Urinary bladder (tissue), 4 donors: ENCODE data around the gene REP15. TPM values are rescaled to one million over a fixed set of nuclear protein-coding genes. Genes with fewer than 3 reads are reported as not detected.
"Not testable (repeated sequence)": the region's sequence is repeated elsewhere in the genome, so short reads cannot be mapped to it uniquely, and the experiment has no call there.

Source experiments
- DNase-seq: peaks from one replicate; pipeline ENCODE4 v3.0.0-alpha.2; 2015; ENCODE audit errors: extremely low spot score
- H3K27ac ChIP-seq: one replicate; pipeline ENCODE4 v1.5.1; 2013; ENCODE audit warnings: low read depth, mild to moderate bottlenecking, moderate library complexity
- H3K36me3 ChIP-seq: one replicate; pipeline ENCODE4 v1.6.1; 2013; ENCODE audit warnings: mild to moderate bottlenecking, moderate library complexity; ENCODE audit not compliant: insufficient read depth
- H3K4me1 ChIP-seq: one replicate; pipeline ENCODE4 v1.6.1; 2013; ENCODE audit warnings: mild to moderate bottlenecking, moderate library complexity; ENCODE audit not compliant: insufficient read depth
- H3K4me3 ChIP-seq: one replicate; pipeline ENCODE4 v1.5.1; 2013; ENCODE audit warnings: low read depth, low read length
- WGBS: extraction: QIAGEN DNeasy Blood & Tissue Kit; methylation state at CpG from one replicate; pipeline ENCODE4 v1.1.7; 2013; 5-methylcytosine and 5-hydroxymethylcytosine counted together
- polyA plus RNA-seq: library from polyadenylated mRNA; stranded (reverse); fragments of 200-250 nt; gene quantifications from one replicate; pipeline ENCODE4 v1.2.3, GENCODE V29; 2013
- total RNA-seq: library from RNA; depleted of rRNA; stranded (reverse); fragments of >200 nt; gene quantifications from one replicate; pipeline ENCODE4 v1.2.3, GENCODE V29; 2014
- donor health status: healthy with polysubstance abuse.
- donor health status: healthy.

The REP15 gene
- total and polyA plus RNA-seq, 2 donors = 0.84 to 0.95 TPM

DNA sequence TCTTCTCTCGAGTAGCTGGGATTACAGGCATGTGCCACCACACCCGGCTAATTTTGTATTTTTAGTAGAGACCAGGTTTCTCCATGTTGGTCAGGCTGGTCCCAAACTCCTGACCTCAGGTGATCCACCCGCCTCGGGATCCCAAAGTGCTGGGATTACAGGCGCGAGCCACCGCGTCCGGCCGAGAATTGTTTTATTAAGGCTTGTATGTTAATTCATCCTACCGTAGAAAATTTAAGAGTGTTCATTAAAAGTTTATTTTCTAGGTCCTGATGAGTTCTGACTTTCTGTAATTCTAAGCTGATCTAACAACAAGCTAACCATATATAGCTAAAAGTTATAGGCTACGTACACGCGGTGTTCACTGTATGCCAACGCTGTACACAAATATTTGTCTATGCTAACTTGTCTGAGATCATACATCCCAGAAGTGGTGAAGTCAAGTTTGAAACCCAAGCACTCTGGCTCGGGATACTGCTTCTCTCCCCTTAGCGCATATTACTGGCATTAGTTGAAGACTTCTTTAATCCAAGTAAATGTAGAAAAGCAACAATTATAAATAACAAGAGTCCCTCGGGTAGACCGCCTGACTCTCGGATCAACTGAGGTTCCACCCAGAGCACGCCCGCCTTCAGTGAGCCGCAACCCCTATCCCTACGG is 13.8 kb downstream of the REP15 start:
- WGBS = 12% methylated on average over 24 of the region's 24 CpGs
- H3K4me1 ChIP-seq = peaks cover 2% of the 10 kb centered on the region
- H3K4me3 ChIP-seq = peak overlapping the region; percentile 70
- H3K27ac ChIP-seq = peak overlapping the region; percentile 42
- no peaks in the 10 kb centered on the region for H3K36me3 ChIP-seq
- DNase-seq = peak; percentile 48

DNA sequence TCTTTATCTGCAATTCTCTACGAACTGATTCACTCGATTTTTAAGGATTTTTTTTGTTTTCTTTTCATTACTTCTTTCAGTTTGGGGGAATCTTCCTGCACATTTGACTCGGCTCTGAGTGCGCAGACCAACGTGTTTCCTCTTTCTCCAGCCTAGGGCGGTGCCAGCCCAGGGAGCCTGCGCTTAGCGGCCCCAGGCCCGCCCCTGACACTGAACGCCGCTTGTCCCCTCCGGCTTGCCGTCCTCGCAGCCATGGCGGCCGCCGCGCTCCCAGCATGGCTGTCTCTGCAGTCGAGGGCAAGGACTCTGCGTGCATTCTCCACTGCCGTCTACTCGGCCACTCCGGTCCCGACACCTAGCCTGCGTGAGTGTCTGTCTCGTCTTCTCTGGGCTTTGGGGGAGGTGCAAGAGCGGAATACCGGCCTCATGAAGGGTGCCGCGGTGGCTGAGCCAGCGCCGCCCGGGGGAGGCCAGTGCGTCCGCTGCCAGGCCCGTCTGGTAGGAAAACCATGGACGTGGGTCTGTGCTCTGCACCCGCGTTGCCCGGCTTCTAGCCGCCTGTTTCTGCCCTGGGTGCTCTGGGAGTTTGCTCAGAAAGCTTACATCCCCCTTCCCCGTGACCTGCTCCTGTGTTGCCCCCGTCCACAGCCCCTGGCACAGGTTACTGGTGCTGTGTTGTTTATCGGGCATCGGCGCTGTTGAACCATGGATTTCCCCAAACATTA is 14.5 kb downstream of the REP15 start, which contains the start of gene MRPS35:
Gene MRPS35 (plus strand): TSS at position 241 of the 725 bp plus-strand sequence. CDS start 12 bp downstream, at position 253.
- WGBS = under 1% methylated on average over 46 of the region's 46 CpGs
- peak within 1 kb of the TSS; percentile 42 for H3K27ac ChIP-seq
- no peaks in the 10 kb centered on the region for H3K36me3 ChIP-seq
- peak; percentile 82 for DNase-seq
- H3K4me3 ChIP-seq = peak within 1 kb of the TSS; percentile 70
- H3K4me1 ChIP-seq = peaks cover 2% of the 10 kb centered on the region

DNA sequence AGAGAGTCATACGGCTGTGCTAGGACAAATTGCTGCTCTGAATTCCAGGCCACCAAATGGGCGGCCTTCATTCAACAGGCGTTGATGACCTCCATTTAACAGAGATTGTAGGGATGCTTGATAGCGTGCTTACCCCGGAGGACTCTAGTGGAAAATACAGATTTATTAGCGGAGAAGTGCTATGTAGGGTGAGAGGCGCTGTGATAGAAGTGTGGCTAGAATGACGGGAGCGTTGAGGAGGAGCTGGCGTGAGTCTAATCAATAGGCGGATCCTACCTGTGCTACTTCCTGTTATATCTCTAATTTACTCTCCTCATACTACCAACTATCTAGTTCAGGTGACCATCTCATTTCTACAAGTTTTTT is 15.1 kb downstream of the REP15 start:
- H3K36me3 ChIP-seq = no peaks in the 10 kb centered on the region
- no peak overlapping the region for H3K27ac ChIP-seq
- no peak for DNase-seq
- WGBS = 2% methylated on average over 11 of the region's 11 CpGs
- peaks cover 2% of the 10 kb centered on the region for H3K4me1 ChIP-seq
- peak overlapping the region; percentile 70 for H3K4me3 ChIP-seq

DNA sequence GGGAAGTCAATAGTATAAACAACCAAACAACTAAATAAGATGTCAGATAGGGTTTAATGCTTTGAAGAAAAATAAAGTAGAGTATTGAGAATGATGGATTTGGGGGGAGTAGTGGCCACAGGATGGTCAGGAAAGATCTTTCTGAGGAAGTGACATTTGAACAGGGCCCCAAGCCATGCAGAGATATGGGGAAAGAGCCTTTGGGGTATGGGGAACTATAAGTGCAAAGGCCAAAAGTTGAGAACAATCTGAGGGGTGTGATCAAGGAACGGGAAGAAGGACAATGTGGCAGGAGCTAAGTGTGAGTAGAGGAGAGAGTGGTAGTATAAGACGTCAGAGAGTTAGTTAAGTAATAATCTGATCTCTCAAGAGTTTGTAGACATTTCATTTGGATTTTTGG is 15.7 kb downstream of the REP15 start:
- no peak for DNase-seq
- H3K27ac ChIP-seq = no peak overlapping the region
- H3K36me3 ChIP-seq = no peaks in the 10 kb centered on the region
- H3K4me1 ChIP-seq = peaks cover 2% of the 10 kb centered on the region
- 69% methylated on average over 2 of the region's 2 CpGs for WGBS
- H3K4me3 ChIP-seq = no peak overlapping the region

DNA sequence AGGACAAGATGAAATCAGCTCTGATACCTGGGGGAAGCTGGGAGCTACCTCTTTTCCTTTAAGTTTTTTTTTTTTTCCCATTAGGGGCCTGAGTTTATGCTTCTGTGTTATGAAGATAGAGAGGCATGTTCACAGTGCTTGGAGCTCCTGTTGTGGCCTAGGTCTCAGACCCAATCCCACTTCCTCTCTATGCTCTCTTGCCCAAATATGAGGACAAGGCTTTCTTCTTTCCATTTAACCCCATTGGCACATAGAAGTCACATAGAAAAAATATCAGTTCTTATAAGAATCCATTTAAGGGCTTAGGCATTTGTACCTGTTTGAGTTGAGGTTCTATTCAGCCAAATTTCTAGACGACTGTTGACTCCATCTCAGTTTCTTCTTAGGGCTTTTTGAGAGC is 27.0 kb downstream of the REP15 start:
- 85% methylated on average over 1 of the region's 1 CpG for WGBS
- H3K4me3 ChIP-seq = no peak overlapping the region
- H3K27ac ChIP-seq = no peak overlapping the region
- no peak for DNase-seq
- no peaks in the 10 kb centered on the region for H3K36me3 ChIP-seq
- H3K4me1 ChIP-seq = no peaks in the 10 kb centered on the region

DNA sequence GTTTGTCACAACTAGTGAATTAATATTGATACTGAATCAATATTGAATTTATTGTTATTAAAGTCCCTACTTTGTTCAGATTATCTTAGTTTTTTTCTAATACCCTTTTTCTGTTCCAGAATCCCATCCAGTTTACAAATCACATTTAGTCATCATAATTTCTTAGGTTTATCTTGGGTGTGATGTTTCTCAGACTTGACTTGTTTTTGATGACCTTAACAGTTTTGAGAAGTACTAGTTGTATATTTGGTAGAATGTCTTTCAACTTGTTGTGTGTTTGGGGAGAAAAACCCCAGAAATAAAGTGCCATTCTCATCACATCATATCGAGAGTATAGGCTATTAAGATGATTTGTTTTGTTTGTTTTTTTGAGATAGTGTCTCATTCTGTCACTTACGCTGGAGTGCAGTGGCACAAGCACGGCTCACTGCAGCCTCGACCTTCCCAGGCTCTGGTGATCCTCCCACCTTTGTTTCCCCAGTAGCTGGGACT is 33.9 kb downstream of the REP15 start:
- no peak for DNase-seq
- 87% methylated on average over 4 of the region's 4 CpGs for WGBS
- H3K27ac ChIP-seq = no peak overlapping the region
- no peaks in the 10 kb centered on the region for H3K36me3 ChIP-seq
- no peaks in the 10 kb centered on the region for H3K4me1 ChIP-seq
- H3K4me3 ChIP-seq = no peak overlapping the region

DNA sequence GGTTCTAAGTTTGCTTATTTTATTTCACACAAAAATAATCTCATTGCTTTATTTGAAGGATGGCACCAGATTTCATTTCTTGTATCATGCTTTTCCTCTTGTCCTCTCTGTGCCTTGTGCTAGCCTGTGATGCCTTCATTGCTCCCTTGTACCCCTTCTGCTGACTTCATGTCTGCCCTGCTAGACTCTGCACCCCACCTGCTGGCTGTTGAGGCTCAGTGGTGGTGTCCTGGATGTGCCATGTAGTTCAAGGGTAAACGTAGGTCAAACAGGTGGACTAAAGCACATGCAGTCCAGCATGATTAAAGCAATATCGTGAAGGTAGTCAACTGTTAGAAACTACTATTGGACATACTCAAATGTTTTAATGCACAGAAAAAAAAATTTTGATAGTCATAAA is 36.0 kb downstream of the REP15 start:
- H3K27ac ChIP-seq = no peak overlapping the region
- no peaks in the 10 kb centered on the region for H3K36me3 ChIP-seq
- 81% methylated on average over 2 of the region's 2 CpGs for WGBS
- DNase-seq = no peak
- H3K4me1 ChIP-seq = no peaks in the 10 kb centered on the region
- no peak overlapping the region for H3K4me3 ChIP-seq

DNA sequence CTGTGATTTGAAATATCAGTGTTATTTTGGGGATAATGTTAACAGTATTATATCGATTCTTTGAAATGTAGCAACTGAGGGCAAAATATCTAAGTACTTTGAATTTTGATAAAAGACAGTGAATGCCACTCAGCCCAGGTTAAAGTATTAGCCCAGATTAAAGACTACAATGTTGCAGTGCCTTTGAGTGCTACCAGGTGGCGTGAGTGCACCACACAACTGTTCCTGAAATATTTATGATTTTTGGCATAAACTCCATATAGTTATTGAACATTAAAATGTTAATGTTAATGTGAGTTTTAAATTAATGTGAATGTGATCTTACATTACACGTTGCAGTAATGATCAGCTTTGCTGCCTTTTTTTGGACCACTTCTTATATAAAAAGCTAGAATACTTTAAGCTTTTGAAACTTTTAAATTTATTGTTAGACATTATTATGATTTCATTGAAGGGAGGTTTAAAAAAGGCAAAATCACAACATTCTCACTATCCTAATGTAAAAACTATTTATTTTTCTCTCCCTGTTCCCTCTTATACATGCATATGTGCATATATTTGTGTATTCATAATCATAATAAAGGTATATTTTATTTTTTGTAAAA is 36.9 kb downstream of the REP15 start:
- 38% methylated on average over 3 of the region's 3 CpGs for WGBS
- H3K36me3 ChIP-seq = no peaks in the 10 kb centered on the region
- H3K4me1 ChIP-seq = no peaks in the 10 kb centered on the region
- DNase-seq = no peak
- H3K4me3 ChIP-seq = no peak overlapping the region
- no peak overlapping the region for H3K27ac ChIP-seq

DNA sequence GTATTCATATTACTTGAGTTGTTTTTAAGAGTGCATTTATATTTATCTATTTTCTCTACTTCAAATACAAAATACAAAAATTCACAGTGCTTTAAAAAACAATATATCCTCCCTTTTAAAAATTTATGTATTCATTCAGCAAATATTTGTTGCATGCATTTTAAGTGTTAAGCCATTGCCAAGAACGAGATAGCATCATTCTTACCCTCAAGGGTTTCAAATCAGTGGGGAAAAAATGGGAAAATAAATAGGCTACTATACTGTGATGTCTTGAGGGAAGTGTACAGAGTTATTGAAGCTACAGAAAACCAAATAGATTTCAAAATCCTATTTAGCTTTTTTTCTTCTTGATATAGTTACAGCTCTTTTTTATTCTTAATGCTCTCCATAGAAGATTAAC is 37.5 kb downstream of the REP15 start:
- Histone ChIP-seq H3K4me1 (no peaks in the 10 kb centered on the region), H3K4me3 (no peak overlapping the region), H3K36me3 (no peaks in the 10 kb centered on the region), H3K27ac (no peak overlapping the region)
- WGBS = 93% methylated on average over 1 of the region's 1 CpG
- DNase-seq = no peak

DNA sequence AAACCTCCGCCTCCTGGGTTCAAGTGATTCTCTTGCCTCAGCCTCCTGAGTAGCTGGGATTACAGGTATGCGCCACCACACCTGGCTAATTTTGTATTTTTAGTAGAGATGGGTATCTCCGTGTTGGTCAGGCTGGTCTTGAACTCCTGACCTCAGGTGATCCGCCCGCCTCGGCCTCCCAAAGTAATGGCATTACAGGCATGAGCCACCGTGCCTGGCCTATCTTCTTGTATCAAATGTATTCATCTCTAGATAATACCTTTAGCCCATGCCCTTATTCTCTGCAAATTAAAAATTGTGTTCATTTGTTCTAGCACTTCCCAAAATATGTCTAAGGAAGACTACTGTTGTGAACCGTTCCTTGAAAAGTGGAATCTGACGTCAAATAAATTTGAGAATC is 38.1 kb downstream of the REP15 start:
- 93% methylated on average over 9 of the region's 9 CpGs for WGBS
- not testable (repeated sequence) for DNase-seq, H3K27ac ChIP-seq, H3K36me3 ChIP-seq, H3K4me3 ChIP-seq, H3K4me1 ChIP-seq

DNA sequence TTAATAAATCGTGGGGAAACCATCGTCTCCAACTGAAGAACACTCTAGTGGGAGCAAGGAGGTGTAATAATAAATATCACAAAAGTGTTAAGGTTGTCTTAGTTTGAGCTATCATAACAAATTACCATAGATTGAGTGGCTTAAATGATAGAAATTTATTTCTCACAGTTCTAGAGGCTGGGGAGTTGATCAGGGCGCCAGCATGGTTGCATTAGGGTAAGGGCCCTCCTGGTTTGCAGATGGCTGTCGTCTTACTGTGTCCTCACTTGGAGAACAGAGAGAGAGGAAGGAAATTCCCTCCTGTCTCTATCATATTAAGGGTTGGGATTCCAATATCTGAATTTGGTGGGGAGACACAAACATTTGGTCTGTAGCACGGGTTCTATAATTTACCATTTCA is 47.4 kb downstream of the REP15 start:
- WGBS = 98% methylated on average over 5 of the region's 5 CpGs
- Histone ChIP-seq H3K36me3 (peaks cover 4% of the 10 kb centered on the region), H3K4me3 (no peak overlapping the region), H3K4me1 (no peaks in the 10 kb centered on the region), H3K27ac (no peak overlapping the region)
- DNase-seq = no peak

DNA sequence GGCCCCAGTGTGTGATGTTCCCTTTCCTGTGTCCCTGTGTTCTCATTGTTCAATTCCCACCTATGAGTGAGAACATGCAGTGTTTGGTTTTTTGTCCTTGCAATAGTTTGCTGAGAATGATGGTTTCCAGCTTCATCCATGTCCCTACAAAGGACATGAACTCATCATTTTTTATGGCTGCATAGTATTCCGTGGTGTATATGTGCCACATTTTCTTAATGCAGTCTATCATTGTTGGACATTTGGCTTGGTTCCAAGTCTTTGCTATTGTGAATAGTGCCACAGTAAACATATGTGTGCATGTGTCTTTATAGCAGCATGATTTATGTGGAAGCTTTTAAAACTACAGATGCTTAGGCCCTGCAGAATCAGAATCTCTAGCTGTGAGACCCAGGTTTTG is 49.5 kb downstream of the REP15 start:
- not testable (repeated sequence) for H3K36me3 ChIP-seq, H3K27ac ChIP-seq, DNase-seq, H3K4me3 ChIP-seq, H3K4me1 ChIP-seq
- WGBS = 82% methylated on average over 1 of the region's 1 CpG
